D721Med (cell line): ENCODE measurements around the gene CHI3L1.

Experiments
- DNase-seq: peaks from one replicate; pipeline ENCODE4 v3.0.0; 2011; ENCODE audit warnings: low spot score; ENCODE audit not compliant: insufficient read length
- FAIRE-seq: peaks from 2 replicates; lab custom pipeline; 2011; peaks lifted over from hg19 to GRCh38; lab: Jason Lieb, UNC
- TF ChIP-seq, protein P1 (sequence below): IDR thresholded peaks from 2 replicates; pipeline ENCODE4 v1.5.1; 2012; ENCODE audit warnings: mild to moderate bottlenecking, control low read depth; ENCODE audit not compliant: insufficient read depth; ENCODE audit errors: missing control alignments

The CHI3L1 gene

DNA sequence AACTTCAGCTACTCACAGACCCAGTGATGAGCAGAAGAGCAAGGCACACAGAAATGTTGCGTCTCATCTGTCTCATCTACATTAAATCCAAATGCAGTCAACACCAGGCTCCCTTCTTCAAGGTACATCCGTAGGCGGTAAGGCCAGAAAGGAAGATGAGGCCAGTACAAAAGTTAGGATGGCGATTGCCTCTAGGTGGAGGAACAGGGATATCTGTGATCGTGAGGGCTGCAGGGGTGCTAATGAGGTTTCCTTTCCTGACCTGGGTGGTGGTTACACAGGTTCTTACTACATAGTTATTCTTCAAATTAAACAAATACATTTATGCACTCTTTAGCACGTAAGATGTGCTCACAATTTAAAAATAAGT is 9.5 kb downstream of the CHI3L1 start:
- TF ChIP-seq, protein P1, sequence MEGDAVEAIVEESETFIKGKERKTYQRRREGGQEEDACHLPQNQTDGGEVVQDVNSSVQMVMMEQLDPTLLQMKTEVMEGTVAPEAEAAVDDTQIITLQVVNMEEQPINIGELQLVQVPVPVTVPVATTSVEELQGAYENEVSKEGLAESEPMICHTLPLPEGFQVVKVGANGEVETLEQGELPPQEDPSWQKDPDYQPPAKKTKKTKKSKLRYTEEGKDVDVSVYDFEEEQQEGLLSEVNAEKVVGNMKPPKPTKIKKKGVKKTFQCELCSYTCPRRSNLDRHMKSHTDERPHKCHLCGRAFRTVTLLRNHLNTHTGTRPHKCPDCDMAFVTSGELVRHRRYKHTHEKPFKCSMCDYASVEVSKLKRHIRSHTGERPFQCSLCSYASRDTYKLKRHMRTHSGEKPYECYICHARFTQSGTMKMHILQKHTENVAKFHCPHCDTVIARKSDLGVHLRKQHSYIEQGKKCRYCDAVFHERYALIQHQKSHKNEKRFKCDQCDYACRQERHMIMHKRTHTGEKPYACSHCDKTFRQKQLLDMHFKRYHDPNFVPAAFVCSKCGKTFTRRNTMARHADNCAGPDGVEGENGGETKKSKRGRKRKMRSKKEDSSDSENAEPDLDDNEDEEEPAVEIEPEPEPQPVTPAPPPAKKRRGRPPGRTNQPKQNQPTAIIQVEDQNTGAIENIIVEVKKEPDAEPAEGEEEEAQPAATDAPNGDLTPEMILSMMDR: no peak
- FAIRE-seq: no peak
- DNase-seq: no peak

DNA sequence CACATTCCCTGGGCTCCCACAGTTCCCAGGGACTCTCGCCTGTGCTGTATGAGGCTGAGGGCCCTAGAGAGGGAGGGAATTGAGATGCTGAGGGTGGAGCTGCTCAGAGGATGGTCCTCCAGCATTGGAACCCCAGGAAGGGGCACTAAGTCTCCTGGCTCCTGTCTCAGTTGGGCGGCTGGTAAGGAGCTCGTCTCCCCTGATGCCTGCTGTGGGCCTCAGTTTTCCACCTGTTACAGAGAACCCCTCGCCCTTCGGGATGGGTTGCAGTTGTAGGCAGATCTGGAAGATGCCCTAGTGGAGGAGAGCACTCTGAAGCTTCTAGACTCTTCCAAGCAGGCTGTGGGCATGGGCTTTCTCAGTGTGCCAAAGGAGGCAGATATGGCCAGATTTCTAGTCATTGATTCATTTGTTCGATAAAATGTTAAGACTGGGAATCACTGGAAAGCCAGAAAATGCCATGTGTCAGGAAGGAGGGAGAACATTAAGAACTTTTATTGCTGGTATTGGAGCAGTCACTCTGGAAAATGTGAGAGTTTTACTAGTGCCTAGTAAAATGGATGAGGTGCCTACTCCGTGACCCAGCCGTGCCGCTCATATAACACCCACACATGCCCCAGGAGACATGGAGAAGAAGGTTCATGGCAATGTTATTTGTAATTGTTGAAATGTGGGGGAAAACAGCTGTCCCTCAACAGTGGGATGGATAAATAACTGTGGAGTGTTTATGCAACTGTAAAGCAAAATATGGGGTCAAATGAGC is 10.1 kb downstream of the CHI3L1 start:
- TF ChIP-seq, protein P1: no peak

DNA sequence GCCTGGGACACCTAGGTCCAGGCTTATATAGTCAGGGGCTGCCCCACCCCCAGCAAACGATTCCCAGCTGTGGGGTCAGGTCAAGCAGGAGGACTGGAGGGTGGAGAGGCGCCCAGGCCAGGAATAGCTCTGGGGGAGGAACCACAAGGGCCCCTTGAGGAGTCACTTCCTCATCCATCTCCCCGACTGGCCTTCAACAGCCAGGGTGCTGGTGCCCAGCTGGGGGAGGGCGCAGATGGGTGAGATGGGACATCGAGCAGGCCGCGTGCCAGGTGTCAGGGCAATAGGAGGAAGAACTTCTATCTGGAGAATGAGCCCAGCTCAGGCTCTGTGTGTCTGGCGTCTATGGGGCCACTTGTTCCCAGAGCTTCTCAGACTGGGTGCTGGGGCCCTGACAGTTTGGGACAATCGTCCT is 10.7 kb downstream of the CHI3L1 start:
- DNase-seq: no peak
- TF ChIP-seq, protein P1: no peak
- FAIRE-seq: no peak

More for the DNA sequence above, 10.1 kb downstream of the CHI3L1 start:
- no peak for DNase-seq
- no peak for FAIRE-seq

DNA sequence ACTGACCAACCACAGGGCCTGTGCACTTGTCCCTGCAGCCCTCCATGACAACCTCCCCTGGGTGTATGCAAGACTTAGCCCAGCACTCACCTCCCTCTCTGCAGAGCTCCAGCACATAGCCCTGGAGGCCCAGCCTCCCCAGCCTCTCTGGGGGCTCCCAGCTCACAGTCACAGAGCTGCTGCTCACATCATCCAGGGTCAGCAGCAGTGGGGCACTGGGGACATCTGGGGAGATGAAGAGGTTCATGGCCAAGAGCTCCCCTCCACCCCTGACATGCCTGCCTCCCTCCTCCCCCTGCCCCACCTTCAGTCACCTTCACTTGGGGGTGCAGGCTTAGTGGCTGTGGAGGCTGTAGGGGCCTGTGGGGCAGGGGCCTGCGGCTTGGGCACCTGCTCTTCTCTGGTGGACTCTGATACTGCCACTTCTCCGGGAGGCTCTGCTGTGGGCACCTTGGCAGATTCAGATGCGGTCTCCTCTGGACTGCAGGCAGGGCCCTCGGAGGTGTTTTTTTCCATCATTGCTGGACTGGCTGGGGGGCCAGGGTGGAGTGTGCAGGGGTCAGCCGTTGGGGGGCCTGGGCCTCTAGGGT is 11.2 kb downstream of the CHI3L1 start, which contains the start of gene MYBPH:
Gene MYBPH (minus strand): TSS at position 590 of the 590 bp plus-strand sequence. CDS start 71 bp downstream, at position 519.
- FAIRE-seq: no peak
- DNase-seq: no peak
- TF ChIP-seq, protein P1: no peak

DNA sequence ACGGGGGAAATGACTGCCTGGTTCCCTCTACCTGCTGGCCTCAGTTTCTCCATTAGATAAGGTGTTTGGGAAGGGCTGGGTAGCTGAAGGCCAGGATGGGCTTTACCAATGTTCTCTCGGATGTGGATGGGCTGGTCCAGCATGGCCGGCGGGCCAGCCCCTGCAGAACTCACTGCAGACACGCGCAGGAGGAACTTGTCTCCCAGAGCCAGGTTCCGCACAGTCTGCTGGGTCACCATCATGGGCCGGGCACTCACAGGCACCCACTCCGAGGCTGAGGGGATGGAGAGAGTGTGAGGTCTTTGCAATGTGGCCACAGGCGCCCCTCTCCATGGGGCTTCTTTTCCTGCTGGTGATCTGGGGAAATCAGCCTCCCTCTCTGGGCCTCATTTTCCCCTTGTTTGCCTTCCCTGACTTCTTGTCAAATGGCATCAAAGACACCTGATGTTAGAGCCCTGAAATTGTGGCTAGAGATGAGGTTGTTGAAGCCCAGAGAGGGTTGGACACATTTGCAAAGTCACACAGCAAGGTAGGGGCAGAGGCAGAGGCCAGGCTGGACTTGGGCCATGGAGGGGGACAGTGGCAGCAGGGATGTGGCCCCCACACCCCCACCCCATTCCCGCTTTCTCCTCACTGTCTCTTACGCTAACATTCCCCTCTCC is 12.0 kb downstream of the CHI3L1 start:
- no peak for FAIRE-seq
- TF ChIP-seq, protein P1: no peak
- no peak for DNase-seq

DNA sequence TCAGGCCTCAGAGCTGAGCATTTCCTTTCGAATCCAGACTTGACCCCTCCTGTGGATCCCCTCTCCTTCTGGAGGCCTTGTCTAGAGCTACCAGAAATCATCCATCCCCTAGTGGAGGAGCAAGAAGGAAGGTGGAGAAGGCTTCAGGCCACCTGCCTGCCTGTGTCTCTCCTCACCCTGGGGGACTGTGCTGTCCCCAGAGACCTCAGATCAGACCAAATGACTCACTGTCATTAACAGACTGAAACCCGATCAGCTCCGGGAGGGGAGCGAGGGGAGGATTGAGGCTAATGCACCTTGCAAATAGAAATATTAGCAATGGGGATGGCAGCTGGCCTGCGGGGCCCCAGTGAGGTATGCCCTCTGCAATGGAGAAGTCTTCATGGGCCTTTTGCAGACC is 12.9 kb downstream of the CHI3L1 start:
- TF ChIP-seq, protein P1: no peak
- DNase-seq (peak; percentile 97), FAIRE-seq (peak; percentile 85)
